T-cell (primary cell): ENCODE data around the gene KRTAP3-2. TPM values are rescaled to one million over a fixed set of nuclear protein-coding genes. Genes with fewer than 3 reads are reported as not detected.
A peak's percentile ranks its signal among the peaks of the same experiment; 100 is the strongest.

Experiments used
- ATAC-seq, 4 experiments: fragments of 200-7000 bp in 3 of 4; fragments of 150-1000 bp in 1 of 4; cut with Tn5 transposase; replicated peaks in 1 of 4; 1 replicate in 3 of 4; 2 replicates in 1 of 4; pipeline ENCODE4 v1.10.0; 2021; ENCODE audit warnings: moderate library complexity in 3 of 4, mild to moderate bottlenecking in 2 of 4, moderate number of reproducible peaks in 1 of 4
- CTCF ChIA-PET, 2 donors: fragments of 300-600 bp; sonication (Branson Sonifier 250); formaldehyde crosslinking; loops; one replicate each; lab custom pipeline; 2022; ENCODE audit warnings: antibody characterized with exemption in 2 of 2; lab: Charles Lee
- POLR2A ChIA-PET, 2 donors: fragments of 300-600 bp; sonication (Branson Sonifier 250); formaldehyde crosslinking; loops; one replicate each; lab custom pipeline; 2022; ENCODE audit warnings: antibody characterized with exemption in 2 of 2; lab: Charles Lee
- DNase-seq, 35 experiments: peaks; one replicate each; pipeline versions ENCODE4 v3.0.0 to v3.0.0-alpha.2; 2013 to 2023
- H3K27ac ChIP-seq: one replicate; pipeline ENCODE4 v1.5.1; 2013; ENCODE audit warnings: low read length
- H3K27me3 ChIP-seq, 2 experiments: replicated peaks in 1 of 2; 1 replicate in 1 of 2; 2 replicates in 1 of 2; pipeline versions ENCODE4 v1.6.1 to v1.7.0; 2013; ENCODE audit warnings: low read length in 1 of 2, mixed read lengths in 1 of 2; ENCODE audit not compliant: control insufficient read depth in 2 of 2, insufficient read depth in 2 of 2; ENCODE audit errors: extremely low read depth in 1 of 2
- H3K36me3 ChIP-seq, 2 donors: 1 replicate in 1 of 2; 2 replicates in 1 of 2; pipeline versions ENCODE4 v1.6.1 to v1.7.0; 2013; ENCODE audit warnings: low read length in 1 of 2; ENCODE audit not compliant: control insufficient read depth in 2 of 2, insufficient read depth in 1 of 2; ENCODE audit errors: extremely low read depth in 1 of 2
- H3K4me1 ChIP-seq, 2 experiments: 1 replicate in 1 of 2; 2 replicates in 1 of 2; pipeline versions ENCODE4 v1.6.1 to v1.7.0; 2013; ENCODE audit warnings: low read length in 2 of 2, mixed read lengths in 1 of 2; ENCODE audit not compliant: insufficient read depth in 2 of 2, control insufficient read depth in 1 of 2; ENCODE audit errors: extremely low read depth in 1 of 2
- H3K4me3 ChIP-seq, 2 donors: 1 replicate in 1 of 2; 2 replicates in 1 of 2; pipeline versions ENCODE4 v1.5.1 to v1.7.0; 2013; ENCODE audit warnings: mild to moderate bottlenecking in 2 of 2, low read length in 1 of 2, moderate library complexity in 1 of 2; ENCODE audit not compliant: control insufficient read depth in 1 of 2; ENCODE audit errors: extremely low read depth in 1 of 2
- H3K9me3 ChIP-seq: 2 replicates; pipeline ENCODE4 v1.7.0; 2013
- H3K27ac Mint-ChIP-seq, 2 donors: one replicate each; pipeline ENCODE4 v1.8.0; 2020 to 2021; ENCODE audit warnings: mild to moderate bottlenecking in 2 of 2, mixed read lengths in 2 of 2
- H3K27me3 Mint-ChIP-seq, 2 donors: one replicate each; pipeline ENCODE4 v1.8.0; 2021 to 2022; ENCODE audit warnings: mixed read lengths in 2 of 2
- H3K36me3 Mint-ChIP-seq: one replicate; pipeline ENCODE4 v1.8.0; 2021; ENCODE audit warnings: mixed read lengths
- H3K4me1 Mint-ChIP-seq, 3 donors: one replicate each; pipeline ENCODE4 v1.8.0; 2020 to 2022; ENCODE audit warnings: mixed read lengths in 3 of 3, mild to moderate bottlenecking in 1 of 3
- H3K4me3 Mint-ChIP-seq, 3 donors: one replicate each; pipeline ENCODE4 v1.8.0; 2020 to 2022; ENCODE audit warnings: mild to moderate bottlenecking in 3 of 3, mixed read lengths in 3 of 3, moderate library complexity in 3 of 3
- H3K9me3 Mint-ChIP-seq, 3 donors: one replicate each; pipeline ENCODE4 v1.8.0; 2020 to 2022; ENCODE audit warnings: mixed read lengths in 3 of 3
- WGBS: methylation state at CpG from one replicate; pipeline ENCODE4 v1.1.5; 2013; ENCODE audit warnings: missing lambda C conversion rate; ENCODE audit not compliant: insufficient coverage; 5-methylcytosine and 5-hydroxymethylcytosine counted together
- total RNA-seq, 35 experiments: library from RNA in 6 of 35; stranded (reverse) in 6 of 35; fragments of 120-200 nt in 1 of 35; gene quantifications; one replicate each; pipeline versions ENCODE4 v1.2.1 to v1.2.4 and lab custom pipeline; 2013 to 2026

Gene KRTAP3-2
- total RNA-seq, 5 donors from 2014 or later (not counting 1 experiment from before 2014, with no cell fraction given), result not detected

- Mint-ChIP-seq H3K36me3 (no peaks in the 10 kb centered on the region), H3K27ac (peak within 1 kb of the TSS in 1 of 2 donors; percentile 40), H3K4me1 (no peaks in the 10 kb centered on the region), H3K9me3 (no peaks in the 10 kb centered on the region), H3K4me3 (no peak within 1 kb of the TSS), H3K27me3 (peaks cover 48 to 53% of the 10 kb centered on the region in 2 donors)
- Histone ChIP-seq H3K36me3 (no peaks in the 10 kb centered on the region), H3K27me3 (peaks cover 0 to 6% of the 10 kb centered on the region in 2 experiments), H3K9me3 (peaks cover 2% of the 10 kb centered on the region), H3K4me3 (no peak within 1 kb of the TSS), H3K27ac (no peak within 1 kb of the TSS), H3K4me1 (no peaks in the 10 kb centered on the region)
- no peak for DNase-seq
- ATAC-seq, result no peak
- WGBS, result 50% methylated on average over 1 of the region's 4 CpGs
- CTCF ChIA-PET, result no interaction called here
- POLR2A ChIA-PET, result no interaction called here
Measured at GRCh38 chr17:40993839-40994238, 5.9 kb downstream of the KRTAP3-2 start, which contains the start of gene KRTAP3-3. Gene KRTAP3-3, minus strand, starts transcription at chr17:40994164. Its CDS starts 67 bp downstream, at chr17:40994097.

- Histone ChIP-seq H3K27me3 (peaks cover 0 to 6% of the 10 kb centered on the region in 2 experiments), H3K36me3 (no peaks in the 10 kb centered on the region), H3K4me3 (no peak overlapping the region), H3K9me3 (peaks cover 2% of the 10 kb centered on the region), H3K4me1 (no peaks in the 10 kb centered on the region), H3K27ac (no peak overlapping the region)
- ATAC-seq, result no peak
- no peaks in the 10 kb centered on the region for H3K36me3 Mint-ChIP-seq
- ChIA-PET POLR2A (interaction anchor here in 1 of 2 donors (0.6 kb wide), 1 partner anchor 11 kb away, joined by 3 read pairs; no protein-coding TSS in a partner anchor), CTCF (no interaction called here)
- H3K4me3 Mint-ChIP-seq, result no peak overlapping the region
- no peaks in the 10 kb centered on the region for H3K9me3 Mint-ChIP-seq
- H3K27ac Mint-ChIP-seq, result no peak overlapping the region
- no CpG with 5 or more reads among the region's 2 CpGs for WGBS
- DNase-seq, result no peak
- H3K27me3 Mint-ChIP-seq, result peaks cover 49 to 50% of the 10 kb centered on the region in 2 donors
- no peaks in the 10 kb centered on the region for H3K4me1 Mint-ChIP-seq
Measured at GRCh38 chr17:40993084-40993483, 6.6 kb downstream of the KRTAP3-2 start.

- peak overlapping the region in 1 of 2 donors; percentile 29 for H3K27ac Mint-ChIP-seq
- ATAC-seq (no peak), DNase-seq (no peak)
- no peak overlapping the region for H3K4me3 Mint-ChIP-seq
- H3K4me1 Mint-ChIP-seq, result no peaks in the 10 kb centered on the region
- WGBS, result 56% methylated on average over 1 of the region's 3 CpGs
- ChIA-PET POLR2A (interaction anchor here in 1 of 2 donors (0.6 kb wide), 1 partner anchor 10 kb away, joined by 3 read pairs; no protein-coding TSS in a partner anchor), CTCF (no interaction called here)
- Histone ChIP-seq H3K27me3 (peaks cover 0 to 6% of the 10 kb centered on the region in 2 experiments), H3K9me3 (peaks cover 2% of the 10 kb centered on the region), H3K36me3 (no peaks in the 10 kb centered on the region), H3K4me1 (no peaks in the 10 kb centered on the region), H3K4me3 (no peak overlapping the region), H3K27ac (no peak overlapping the region)
- peaks cover 46 to 47% of the 10 kb centered on the region in 2 donors for H3K27me3 Mint-ChIP-seq
- H3K9me3 Mint-ChIP-seq, result no peaks in the 10 kb centered on the region
- H3K36me3 Mint-ChIP-seq, result no peaks in the 10 kb centered on the region
Measured at GRCh38 chr17:40992666-40993065, 7.0 kb downstream of the KRTAP3-2 start.

- ATAC-seq, result no peak
- Histone ChIP-seq H3K4me1 (no peaks in the 10 kb centered on the region), H3K4me3 (no peak overlapping the region), H3K9me3 (peaks cover 2% of the 10 kb centered on the region), H3K27me3 (peaks cover 0 to 3% of the 10 kb centered on the region in 2 experiments), H3K27ac (no peak overlapping the region), H3K36me3 (no peaks in the 10 kb centered on the region)
- CTCF ChIA-PET, result no interaction called here
- Mint-ChIP-seq H3K4me1 (no peaks in the 10 kb centered on the region), H3K9me3 (no peaks in the 10 kb centered on the region), H3K27ac (no peak overlapping the region), H3K4me3 (no peak overlapping the region), H3K27me3 (peaks cover 20 to 23% of the 10 kb centered on the region in 2 donors), H3K36me3 (no peaks in the 10 kb centered on the region)
- POLR2A ChIA-PET, result no interaction called here
- WGBS, result 70% methylated on average over 7 of the region's 8 CpGs
- no peak for DNase-seq
Measured at GRCh38 chr17:40986920-40987319, 12.8 kb downstream of the KRTAP3-2 start.

- peaks cover 20 to 25% of the 10 kb centered on the region in 2 donors for H3K27me3 Mint-ChIP-seq
- no peaks in the 10 kb centered on the region for H3K9me3 ChIP-seq
- no peaks in the 10 kb centered on the region for H3K9me3 Mint-ChIP-seq
- H3K4me1 Mint-ChIP-seq, result no peaks in the 10 kb centered on the region
- no peak within 1 kb of the TSS for H3K4me3 Mint-ChIP-seq
- no peaks in the 10 kb centered on the region for H3K36me3 ChIP-seq
- ATAC-seq (no peak), DNase-seq (no peak)
- no peaks in the 10 kb centered on the region for H3K36me3 Mint-ChIP-seq
- peaks cover 0 to 8% of the 10 kb centered on the region in 2 experiments for H3K27me3 ChIP-seq
- H3K27ac ChIP-seq, result no peak within 1 kb of the TSS
- ChIA-PET POLR2A (no interaction called here), CTCF (no interaction called here)
- H3K27ac Mint-ChIP-seq, result no peak within 1 kb of the TSS
- H3K4me3 ChIP-seq, result no peak within 1 kb of the TSS
- no peaks in the 10 kb centered on the region for H3K4me1 ChIP-seq
- WGBS, result no CpG with 5 or more reads among the region's 3 CpGs
Measured at GRCh38 chr17:40984226-40984625, 15.5 kb downstream of the KRTAP3-2 start, which contains the start of gene KRT40. Gene KRT40, minus strand, starts transcription at chr17:40984326. Its CDS starts 53 bp downstream, at chr17:40984273.

GRCh38 chr17:40981115-40981514 lies 18.6 kb downstream of the KRTAP3-2 start:
- Mint-ChIP-seq H3K4me1 (no peaks in the 10 kb centered on the region), H3K9me3 (no peaks in the 10 kb centered on the region), H3K4me3 (no peak overlapping the region), H3K36me3 (no peaks in the 10 kb centered on the region), H3K27me3 (peaks cover 23 to 26% of the 10 kb centered on the region in 2 donors), H3K27ac (no peak overlapping the region)
- H3K4me1 ChIP-seq, result no peaks in the 10 kb centered on the region
- no peaks in the 10 kb centered on the region for H3K9me3 ChIP-seq
- ChIA-PET POLR2A (no interaction called here), CTCF (interaction anchor here in 1 of 2 donors (0.5 to 1.0 kb wide), 2 partner anchors 19 to 501 kb away, joined by 3 read pairs; no protein-coding TSS in a partner anchor)
- H3K4me3 ChIP-seq, result no peak overlapping the region
- H3K27ac ChIP-seq, result no peak overlapping the region
- DNase-seq (no peak), ATAC-seq (no peak)
- no peaks in the 10 kb centered on the region for H3K36me3 ChIP-seq
- peaks cover 0 to 14% of the 10 kb centered on the region in 2 experiments for H3K27me3 ChIP-seq
- WGBS, result no CpG with 5 or more reads among the region's 5 CpGs
